Natural killer cell (primary cell): ENCODE data around the gene PRIM1. TPM values are rescaled to one million over a fixed set of nuclear protein-coding genes. Genes with fewer than 3 reads are reported as not detected.

ENCODE experiments used
- ATAC-seq, 3 donors: fragments of 150-1000 bp in 2 of 3; fragments of 200-7000 bp in 1 of 3; cut with Tn5 transposase; 1 replicate in 1 of 3; 2 replicates in 2 of 3; pipeline ENCODE4 v1.10.0; 2021; ENCODE audit warnings: mild to moderate bottlenecking in 2 of 3, moderate library complexity in 2 of 3
- DNase-seq, 2 donors: peaks; one replicate each; pipeline versions ENCODE4 v3.0.0 to v3.0.0-alpha.2; 2013 to 2021; ENCODE audit warnings: mixed read lengths in 1 of 2
- H3K27ac ChIP-seq: one replicate; pipeline ENCODE4 v1.5.1; 2013; ENCODE audit warnings: mild to moderate bottlenecking, low read length
- H3K27me3 ChIP-seq: one replicate; pipeline ENCODE4 v1.6.1; 2013; ENCODE audit warnings: low read length; ENCODE audit not compliant: control insufficient read depth, insufficient read depth
- H3K36me3 ChIP-seq: one replicate; pipeline ENCODE4 v1.6.1; 2013; ENCODE audit warnings: low read length; ENCODE audit not compliant: control insufficient read depth, insufficient read depth
- H3K4me1 ChIP-seq: one replicate; pipeline ENCODE4 v1.6.1; 2013; ENCODE audit warnings: low read length; ENCODE audit not compliant: control insufficient read depth, insufficient read depth
- H3K4me3 ChIP-seq: one replicate; pipeline ENCODE4 v1.5.1; 2013; ENCODE audit warnings: low read length
- H3K9me3 ChIP-seq: one replicate; pipeline ENCODE4 v1.6.1; 2013; ENCODE audit warnings: low read length; ENCODE audit not compliant: control insufficient read depth, insufficient read depth
- H3K27ac Mint-ChIP-seq, 2 donors: one replicate each; pipeline ENCODE4 v1.8.0; 2022; ENCODE audit warnings: mild to moderate bottlenecking in 2 of 2, mixed read lengths in 2 of 2, moderate library complexity in 1 of 2
- H3K27me3 Mint-ChIP-seq, 2 donors: one replicate each; pipeline ENCODE4 v1.8.0; 2022; ENCODE audit warnings: low read depth in 2 of 2, mixed read lengths in 2 of 2
- H3K36me3 Mint-ChIP-seq: one replicate; pipeline ENCODE4 v1.8.0; 2022; ENCODE audit warnings: mixed read lengths
- H3K4me1 Mint-ChIP-seq, 2 donors: one replicate each; pipeline ENCODE4 v1.8.0; 2022; ENCODE audit warnings: mixed read lengths in 2 of 2
- H3K4me3 Mint-ChIP-seq: one replicate; pipeline ENCODE4 v1.8.0; 2022; ENCODE audit warnings: mild to moderate bottlenecking, moderate library complexity, mixed read lengths
- H3K9me3 Mint-ChIP-seq, 2 donors: one replicate each; pipeline ENCODE4 v1.8.0; 2022; ENCODE audit warnings: mixed read lengths in 2 of 2
- WGBS: methylation state at CpG from one replicate; pipeline ENCODE4 v1.1.7; 2013; ENCODE audit warnings: missing lambda C conversion rate; ENCODE audit not compliant: insufficient coverage; 5-methylcytosine and 5-hydroxymethylcytosine counted together
- intact Hi-C: fragments of 100-400 bp; cut with micrococcal nuclease; formaldehyde crosslinking; loops from one replicate; pipeline ENCODE4 v1.14.2; 2022
- total RNA-seq, 4 donors: library from RNA; stranded (reverse); fragments of 120-200 nt in 1 of 4; gene quantifications; one replicate each; pipeline versions ENCODE4 v1.2.3 to v1.2.4, GENCODE V29; 2013 to 2022
- TF ChIP-seq, protein P1 (sequence below): fragments of 200-600 bp; IDR thresholded peaks from one replicate; pipeline ENCODE4 v1.8.0; 2022; ENCODE audit warnings: antibody characterized with exemption

The PRIM1 gene
- total RNA-seq, 3 donors from 2014 or later (not counting 1 experiment from before 2014, with no cell fraction given), result 10.1 to 11.9 (median 10.4) TPM

DNA sequence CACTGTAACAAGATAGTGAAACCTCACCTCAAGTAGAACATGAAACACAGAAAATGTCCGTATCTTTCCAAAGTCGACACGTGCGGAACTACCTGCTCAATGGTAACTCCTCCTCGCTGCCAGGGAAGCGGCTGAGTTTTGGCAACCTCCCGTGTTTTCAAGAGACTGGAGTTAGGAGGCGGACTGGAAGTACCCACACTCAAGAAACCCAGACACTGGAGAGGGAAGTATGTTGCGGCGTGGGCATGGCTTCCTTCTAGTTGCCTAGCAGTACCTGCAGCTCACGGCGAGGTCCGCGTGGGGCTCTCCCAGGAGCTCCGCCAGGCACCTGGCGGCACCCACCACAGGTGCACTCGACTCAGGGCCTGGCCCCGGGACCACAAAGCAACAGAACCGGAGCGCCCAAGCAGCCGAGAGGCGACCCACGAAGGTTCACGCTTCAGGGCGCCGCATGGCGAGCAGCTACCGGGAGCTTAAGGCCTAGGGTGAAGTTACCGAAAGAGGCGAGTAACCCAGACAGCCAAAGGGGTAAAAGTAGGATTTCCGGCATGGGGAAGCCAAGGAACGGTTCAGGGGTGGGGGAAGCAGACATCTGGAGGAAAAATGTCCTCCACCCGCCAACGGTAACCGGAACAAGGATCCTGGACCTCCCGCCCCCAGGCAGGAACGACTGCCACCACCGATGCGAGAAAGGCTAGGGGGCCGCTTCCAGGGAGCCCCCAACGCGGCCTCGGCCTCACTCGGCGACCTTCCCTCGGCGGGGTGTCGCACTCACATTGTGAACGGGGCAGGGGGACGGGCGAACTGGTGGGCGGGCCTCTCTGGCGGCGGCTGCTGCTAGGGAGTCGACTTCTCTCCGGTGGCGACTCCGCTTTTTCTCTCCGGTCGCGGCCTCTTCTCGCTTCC, 64.6 kb downstream of the PRIM1 start:
- intact Hi-C loops, result loop anchor here (1.0 to 2.0 kb wide), 3 partner anchors 38 to 59 kb away; partner anchors contain the start of gene NACA
- Mint-ChIP-seq H3K4me1 (peaks cover 41 to 44% of the 10 kb centered on the region in 2 donors), H3K27me3 (no peaks in the 10 kb centered on the region), H3K9me3 (no peaks in the 10 kb centered on the region), H3K4me3 (peak overlapping the region; percentile 98), H3K27ac (peak overlapping the region; percentile 95 to 99), H3K36me3 (no peaks in the 10 kb centered on the region)
- Histone ChIP-seq H3K4me1 (peaks cover 44% of the 10 kb centered on the region), H3K9me3 (no peaks in the 10 kb centered on the region), H3K27ac (peak overlapping the region; percentile 94), H3K27me3 (no peaks in the 10 kb centered on the region), H3K36me3 (no peaks in the 10 kb centered on the region), H3K4me3 (peak overlapping the region; percentile 80)
- ATAC-seq (peak; percentile 57 to 71 (median 64)), DNase-seq (peak; percentile 45 to 80)
- under 1% methylated on average over 62 of the region's 62 CpGs for WGBS
- TF ChIP-seq, protein P1, sequence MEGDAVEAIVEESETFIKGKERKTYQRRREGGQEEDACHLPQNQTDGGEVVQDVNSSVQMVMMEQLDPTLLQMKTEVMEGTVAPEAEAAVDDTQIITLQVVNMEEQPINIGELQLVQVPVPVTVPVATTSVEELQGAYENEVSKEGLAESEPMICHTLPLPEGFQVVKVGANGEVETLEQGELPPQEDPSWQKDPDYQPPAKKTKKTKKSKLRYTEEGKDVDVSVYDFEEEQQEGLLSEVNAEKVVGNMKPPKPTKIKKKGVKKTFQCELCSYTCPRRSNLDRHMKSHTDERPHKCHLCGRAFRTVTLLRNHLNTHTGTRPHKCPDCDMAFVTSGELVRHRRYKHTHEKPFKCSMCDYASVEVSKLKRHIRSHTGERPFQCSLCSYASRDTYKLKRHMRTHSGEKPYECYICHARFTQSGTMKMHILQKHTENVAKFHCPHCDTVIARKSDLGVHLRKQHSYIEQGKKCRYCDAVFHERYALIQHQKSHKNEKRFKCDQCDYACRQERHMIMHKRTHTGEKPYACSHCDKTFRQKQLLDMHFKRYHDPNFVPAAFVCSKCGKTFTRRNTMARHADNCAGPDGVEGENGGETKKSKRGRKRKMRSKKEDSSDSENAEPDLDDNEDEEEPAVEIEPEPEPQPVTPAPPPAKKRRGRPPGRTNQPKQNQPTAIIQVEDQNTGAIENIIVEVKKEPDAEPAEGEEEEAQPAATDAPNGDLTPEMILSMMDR, result no peak

DNA sequence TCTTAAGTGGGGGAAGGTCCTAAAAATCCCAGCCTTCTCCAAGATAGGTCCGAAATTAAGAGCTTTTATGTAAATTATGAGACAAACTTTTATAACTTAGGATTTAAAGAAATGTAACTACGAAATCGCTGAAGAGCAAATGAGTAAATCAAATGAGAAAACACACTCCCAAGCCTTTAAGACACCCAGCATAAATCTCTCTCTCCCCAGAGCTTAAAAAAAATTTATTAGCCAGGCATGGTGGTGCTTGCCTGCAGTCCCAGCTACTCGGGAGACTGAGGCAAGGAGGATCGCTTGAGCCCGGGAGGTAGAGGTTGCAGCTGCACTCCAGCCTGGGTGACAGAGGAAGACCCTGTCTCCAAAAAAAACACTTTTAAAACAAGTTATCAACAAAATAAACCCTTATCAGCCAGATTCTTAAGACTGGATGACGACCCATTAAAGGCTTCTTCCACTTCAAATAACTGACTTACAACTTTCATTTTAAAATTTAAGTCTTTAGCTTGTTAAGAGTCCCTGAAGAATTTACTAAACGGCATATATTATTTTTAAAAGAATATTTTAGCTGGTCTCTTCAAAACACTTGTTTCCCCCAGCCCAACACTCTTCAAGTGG, 67.3 kb downstream of the PRIM1 start:
- TF ChIP-seq, protein P1, result no peak
- H3K4me1 Mint-ChIP-seq, result peaks cover 47 to 52% of the 10 kb centered on the region in 2 donors
- no peak for ATAC-seq
- no peaks in the 10 kb centered on the region for H3K9me3 Mint-ChIP-seq
- 40% methylated on average over 7 of the region's 8 CpGs for WGBS
- no peaks in the 10 kb centered on the region for H3K9me3 ChIP-seq
- peaks cover under 1% of the 10 kb centered on the region for H3K36me3 ChIP-seq
- peak overlapping the region; percentile 79 for H3K27ac ChIP-seq
- peak overlapping the region; percentile 84 for H3K4me3 Mint-ChIP-seq
- no peaks in the 10 kb centered on the region for H3K27me3 ChIP-seq
- peak overlapping the region; percentile 95 to 99 for H3K27ac Mint-ChIP-seq
- intact Hi-C loops, result no loop called here
- H3K27me3 Mint-ChIP-seq, result no peaks in the 10 kb centered on the region
- H3K4me1 ChIP-seq, result peaks cover 61% of the 10 kb centered on the region
- peak in 1 of 2 donors; percentile 38 for DNase-seq
- H3K4me3 ChIP-seq, result peak overlapping the region; percentile 13
- H3K36me3 Mint-ChIP-seq, result no peaks in the 10 kb centered on the region

DNA sequence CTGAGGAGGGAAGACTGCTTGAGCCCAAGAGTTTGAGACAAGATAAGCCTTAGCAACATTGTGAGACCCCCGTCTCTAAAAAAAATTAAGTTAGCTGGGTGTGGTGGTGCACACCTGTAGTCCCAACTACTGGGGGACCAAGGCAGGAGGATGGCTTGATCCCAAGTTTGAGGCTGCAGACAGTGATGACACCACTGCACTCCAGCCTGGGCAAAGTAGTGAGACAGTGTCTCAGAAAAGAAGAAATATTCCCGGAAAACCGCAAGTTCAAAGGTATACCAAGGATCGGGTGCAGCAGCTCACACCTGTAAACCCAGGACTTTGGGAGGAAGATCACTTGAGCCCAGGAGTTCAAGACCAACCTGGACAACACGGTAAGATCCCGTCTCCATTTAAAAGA, 69.8 kb downstream of the PRIM1 start:
- Histone ChIP-seq H3K36me3 (peaks cover 3% of the 10 kb centered on the region), H3K27ac (no peak overlapping the region), H3K27me3 (no peaks in the 10 kb centered on the region), H3K9me3 (no peaks in the 10 kb centered on the region), H3K4me1 (peaks cover 62% of the 10 kb centered on the region), H3K4me3 (no peak overlapping the region)
- intact Hi-C loops, result no loop called here
- ATAC-seq (no peak), DNase-seq (no peak)
- WGBS, result 87% methylated on average over 4 of the region's 6 CpGs
- no peaks in the 10 kb centered on the region for H3K9me3 Mint-ChIP-seq
- peak overlapping the region; percentile 57 for H3K4me3 Mint-ChIP-seq
- peak overlapping the region; percentile 69 to 81 for H3K27ac Mint-ChIP-seq
- H3K4me1 Mint-ChIP-seq, result peaks cover 40 to 55% of the 10 kb centered on the region in 2 donors
- H3K27me3 Mint-ChIP-seq, result no peaks in the 10 kb centered on the region
- TF ChIP-seq, protein P1, result no peak
- H3K36me3 Mint-ChIP-seq, result no peaks in the 10 kb centered on the region

Other genes with a start within 250 kb of the PRIM1 start
- gene RBMS2, start 230.5 kb downstream of the PRIM1 start, total RNA-seq, result 10 to 100 TPM; 10.8 to 16.5 (median 15.6) TPM
- 100 to 1,000 TPM; 320 to 354 (median 325) TPM for gene BAZ2A, start 122.0 kb downstream of the PRIM1 start, total RNA-seq
- gene ATP5F1B, start 106.3 kb downstream of the PRIM1 start, total RNA-seq, result 100 to 1,000 TPM; 335 to 378 (median 342) TPM
- gene PTGES3, start 64.0 kb downstream of the PRIM1 start, total RNA-seq, result 10 to 100 TPM; 79.2 to 93.8 (median 93.4) TPM
- 100 to 1,000 TPM; 644 to 785 (median 695) TPM for gene NACA, start 27.0 kb downstream of the PRIM1 start, total RNA-seq
- gene HSD17B6, start 11.0 kb upstream of the PRIM1 start, total RNA-seq, result 1 to 10 TPM in 1 of 3 donors, under 1 TPM in 1, not detected in 1; 0.16 to 1.4 TPM
- under 1 TPM in 1 of 3 donors, not detected in 2; 0.20 TPM for gene SDR9C7, start 182.1 kb upstream of the PRIM1 start, total RNA-seq
- gene RDH16, start 205.3 kb upstream of the PRIM1 start, total RNA-seq, result 1 to 10 TPM; 1.3 to 2.3 (median 1.6) TPM